K562 (cell line): Measurements from ENCODE around the gene DNAJC18.

Experiments used
- ARNT ChIP-seq, 2 experiments: fragments of 450-650 bp; IDR thresholded peaks; 2 replicates each; pipeline ENCODE4 v1.6.1; 2016; ENCODE audit warnings: mild to moderate bottlenecking in 1 of 2
- CEBPB ChIP-seq: fragments of 450-650 bp; IDR thresholded peaks from 2 replicates; pipeline ENCODE4 v1.6.1; 2016; ENCODE audit warnings: missing genetic modification characterization, missing compliant biosample characterization
- HSF4 ChIP-seq: fragments of 250-450 bp; sonication (Bioruptor Pico); IDR thresholded peaks from 2 replicates; pipeline ENCODE4 v2.1.2; 2022; ENCODE audit warnings: mild to moderate bottlenecking, moderate library complexity, borderline replicate concordance
- MEF2D ChIP-seq: conservative IDR thresholded peaks from 2 replicates; pipeline ENCODE4 v1.6.1; 2016; ENCODE audit warnings: low read depth, missing genetic modification characterization, missing compliant biosample characterization
- ZBTB49 ChIP-seq: sonication (generic); formaldehyde crosslinking; IDR thresholded peaks from 2 replicates; pipeline ENCODE4 v1.8.0; 2022; ENCODE audit warnings: missing genetic modification reagents, mild to moderate bottlenecking, borderline replicate concordance
- TF ChIP-seq, protein P1 (sequence below), 3 experiments: IDR thresholded peaks in 2 of 3; conservative IDR thresholded peaks in 1 of 3; 2 replicates each; pipeline ENCODE4 v1.5.1; 2011 to 2012; ENCODE audit warnings: low read length in 3 of 3, mild to moderate bottlenecking in 3 of 3, control low read depth in 2 of 3, improper control_type of control experiment in 1 of 3, inconsistent platforms in 1 of 3, low read depth in 1 of 3, mixed read lengths in 1 of 3, moderate library complexity in 1 of 3; ENCODE audit not compliant: insufficient read depth in 2 of 3

GRCh38 chr5:139371482-139372435, 67.6 kb downstream of the DNAJC18 start:
- TF ChIP-seq ARNT (IDR thresholded peaks at IDR 0.05) (no peak), CEBPB (tag) (no peak), MEF2D (no peak), HSF4 (CRISPR knock-in tag) (no peak), ZBTB49 (CRISPR knock-in tag) (no peak)
- TF ChIP-seq, protein P1, sequence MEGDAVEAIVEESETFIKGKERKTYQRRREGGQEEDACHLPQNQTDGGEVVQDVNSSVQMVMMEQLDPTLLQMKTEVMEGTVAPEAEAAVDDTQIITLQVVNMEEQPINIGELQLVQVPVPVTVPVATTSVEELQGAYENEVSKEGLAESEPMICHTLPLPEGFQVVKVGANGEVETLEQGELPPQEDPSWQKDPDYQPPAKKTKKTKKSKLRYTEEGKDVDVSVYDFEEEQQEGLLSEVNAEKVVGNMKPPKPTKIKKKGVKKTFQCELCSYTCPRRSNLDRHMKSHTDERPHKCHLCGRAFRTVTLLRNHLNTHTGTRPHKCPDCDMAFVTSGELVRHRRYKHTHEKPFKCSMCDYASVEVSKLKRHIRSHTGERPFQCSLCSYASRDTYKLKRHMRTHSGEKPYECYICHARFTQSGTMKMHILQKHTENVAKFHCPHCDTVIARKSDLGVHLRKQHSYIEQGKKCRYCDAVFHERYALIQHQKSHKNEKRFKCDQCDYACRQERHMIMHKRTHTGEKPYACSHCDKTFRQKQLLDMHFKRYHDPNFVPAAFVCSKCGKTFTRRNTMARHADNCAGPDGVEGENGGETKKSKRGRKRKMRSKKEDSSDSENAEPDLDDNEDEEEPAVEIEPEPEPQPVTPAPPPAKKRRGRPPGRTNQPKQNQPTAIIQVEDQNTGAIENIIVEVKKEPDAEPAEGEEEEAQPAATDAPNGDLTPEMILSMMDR (IDR thresholded peaks at IDR 0.05 in 2 of 3, conservative IDR thresholded peaks at IDR 0.05 in 1 of 3; ENCODE audit: insufficient read depth in 2 of 3, low read depth in 1 of 3, low read length in 3 of 3) = no peak
